Peyer's patch (tissue), 4 donors: ENCODE data around the gene OOEP. TPM values are rescaled to one million over a fixed set of nuclear protein-coding genes. Genes with fewer than 3 reads are reported as not detected.

Experiments used
- DNase-seq, 3 donors: peaks; one replicate each; pipeline ENCODE4 v3.0.0-alpha.2; 2017 to 2019
- H3K27ac ChIP-seq, 4 donors: fragments of 200-600 bp; sonication (generic); one replicate each; pipeline ENCODE4 v1.5.1; 2016 to 2019
- H3K27me3 ChIP-seq, 2 donors: fragments of 200-600 bp; sonication (generic); one replicate each; pipeline ENCODE4 v1.5.1; 2019
- H3K36me3 ChIP-seq, 3 donors: fragments of 200-600 bp; sonication (generic); one replicate each; pipeline ENCODE4 v1.5.1; 2016 to 2019
- H3K4me1 ChIP-seq, 4 donors: fragments of 200-600 bp; sonication (generic); one replicate each; pipeline ENCODE4 v1.5.1; 2016 to 2019
- H3K4me3 ChIP-seq, 4 donors: fragments of 200-600 bp; sonication (generic); 1 replicate in 3 of 4; 2 replicates in 1 of 4; pipeline ENCODE4 v1.5.1; 2016 to 2019; ENCODE audit warnings: mild to moderate bottlenecking in 1 of 4
- H3K9me3 ChIP-seq, 4 donors: fragments of 200-600 bp; sonication (generic); one replicate each; pipeline ENCODE4 v1.5.1; 2016 to 2019; ENCODE audit warnings: mild to moderate bottlenecking in 1 of 4
- POLR2A ChIP-seq, 2 donors: fragments of 450-650 bp; IDR thresholded peaks; one replicate each; pipeline ENCODE4 v1.5.1; 2017; ENCODE audit warnings: antibody characterized with exemption in 2 of 2, mild to moderate bottlenecking in 2 of 2, moderate library complexity in 2 of 2
- total RNA-seq, 4 donors: library from RNA; depleted of rRNA; stranded (reverse); fragments of >200 nt; gene quantifications; one replicate each; pipeline ENCODE4 v1.1.0, GENCODE V29; 2016
- TF ChIP-seq, protein P1 (sequence below), 6 experiments: fragments of 450-650 bp in 4 of 6; fragments of 200-600 bp in 2 of 6; sonication (generic) in 1 of 6; IDR thresholded peaks; one replicate each; pipeline ENCODE4 v1.5.1; 2017 to 2019; ENCODE audit warnings: antibody characterized with exemption in 6 of 6, mild to moderate bottlenecking in 3 of 6, moderate library complexity in 1 of 6

OOEP gene
- total RNA-seq, 4 donors from 2014 or later: not detected

- DNase-seq: no peak
- no peak for TF ChIP-seq POLR2A (IDR thresholded peaks at IDR 0.05)
- TF ChIP-seq, protein P1, sequence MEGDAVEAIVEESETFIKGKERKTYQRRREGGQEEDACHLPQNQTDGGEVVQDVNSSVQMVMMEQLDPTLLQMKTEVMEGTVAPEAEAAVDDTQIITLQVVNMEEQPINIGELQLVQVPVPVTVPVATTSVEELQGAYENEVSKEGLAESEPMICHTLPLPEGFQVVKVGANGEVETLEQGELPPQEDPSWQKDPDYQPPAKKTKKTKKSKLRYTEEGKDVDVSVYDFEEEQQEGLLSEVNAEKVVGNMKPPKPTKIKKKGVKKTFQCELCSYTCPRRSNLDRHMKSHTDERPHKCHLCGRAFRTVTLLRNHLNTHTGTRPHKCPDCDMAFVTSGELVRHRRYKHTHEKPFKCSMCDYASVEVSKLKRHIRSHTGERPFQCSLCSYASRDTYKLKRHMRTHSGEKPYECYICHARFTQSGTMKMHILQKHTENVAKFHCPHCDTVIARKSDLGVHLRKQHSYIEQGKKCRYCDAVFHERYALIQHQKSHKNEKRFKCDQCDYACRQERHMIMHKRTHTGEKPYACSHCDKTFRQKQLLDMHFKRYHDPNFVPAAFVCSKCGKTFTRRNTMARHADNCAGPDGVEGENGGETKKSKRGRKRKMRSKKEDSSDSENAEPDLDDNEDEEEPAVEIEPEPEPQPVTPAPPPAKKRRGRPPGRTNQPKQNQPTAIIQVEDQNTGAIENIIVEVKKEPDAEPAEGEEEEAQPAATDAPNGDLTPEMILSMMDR (IDR thresholded peaks at IDR 0.05): no peak
- H3K36me3 ChIP-seq: no peaks in the 10 kb centered on the region
- H3K9me3 ChIP-seq: no peaks in the 10 kb centered on the region
- H3K27me3 ChIP-seq: no peaks in the 10 kb centered on the region
- no peaks in the 10 kb centered on the region for H3K4me1 ChIP-seq
- no peak overlapping the region for H3K4me3 ChIP-seq
- H3K27ac ChIP-seq: no peak overlapping the region
Measured at GRCh38 chr6:73348550-73349204, 21.0 kb downstream of the OOEP start.

DNA sequence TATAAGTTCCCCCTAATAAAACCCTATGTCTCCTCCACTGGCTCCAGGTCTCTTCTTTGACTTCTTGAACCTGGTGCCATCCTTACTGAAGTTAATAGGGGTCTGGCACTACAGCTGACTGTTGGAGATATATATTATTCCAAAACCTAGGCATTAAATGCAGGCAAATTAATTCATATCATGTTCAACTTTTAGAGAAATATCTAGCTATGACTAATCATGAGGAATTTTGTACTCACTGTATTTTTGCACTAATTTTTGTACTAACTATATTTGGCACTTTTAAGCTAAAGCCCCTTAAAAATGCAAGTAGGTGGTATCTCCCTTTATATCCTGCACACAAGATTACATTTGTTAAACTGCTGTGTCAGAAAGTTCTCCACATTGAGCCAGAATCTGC, 26.5 kb downstream of the OOEP start:
- Histone ChIP-seq H3K36me3 (no peaks in the 10 kb centered on the region), H3K27me3 (no peaks in the 10 kb centered on the region), H3K4me3 (no peak overlapping the region), H3K4me1 (no peaks in the 10 kb centered on the region), H3K27ac (no peak overlapping the region), H3K9me3 (no peaks in the 10 kb centered on the region)
- DNase-seq: no peak
- TF ChIP-seq POLR2A (IDR thresholded peaks at IDR 0.05): no peak
- TF ChIP-seq, protein P1 (IDR thresholded peaks at IDR 0.05): no peak

DNA sequence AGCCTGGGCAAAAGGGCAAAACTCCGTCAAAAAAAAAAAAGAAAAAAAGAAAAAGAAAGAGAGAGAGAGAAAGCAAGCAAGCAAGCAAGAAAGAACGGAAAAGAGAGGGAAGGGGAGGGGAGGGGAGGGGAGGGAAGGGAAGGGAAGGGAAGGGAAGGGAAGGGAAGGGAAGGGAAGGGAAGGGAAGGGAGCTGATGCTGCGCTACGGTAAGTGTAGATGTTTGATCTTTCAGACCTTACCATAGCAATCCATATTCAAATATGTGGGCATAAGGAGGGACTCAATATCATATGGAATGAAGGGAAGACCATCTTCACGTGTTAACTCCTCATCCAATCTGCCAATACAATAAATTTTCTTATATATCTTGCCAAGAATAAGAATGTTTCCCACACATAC, 27.5 kb downstream of the OOEP start:
- H3K36me3 ChIP-seq: no peaks in the 10 kb centered on the region
- H3K4me3 ChIP-seq: no peak overlapping the region
- DNase-seq: no peak
- H3K27ac ChIP-seq: no peak overlapping the region
- no peaks in the 10 kb centered on the region for H3K9me3 ChIP-seq
- no peaks in the 10 kb centered on the region for H3K4me1 ChIP-seq
- no peaks in the 10 kb centered on the region for H3K27me3 ChIP-seq
- no peak for TF ChIP-seq POLR2A (IDR thresholded peaks at IDR 0.05)
- TF ChIP-seq, protein P1 (IDR thresholded peaks at IDR 0.05): no peak

DNA sequence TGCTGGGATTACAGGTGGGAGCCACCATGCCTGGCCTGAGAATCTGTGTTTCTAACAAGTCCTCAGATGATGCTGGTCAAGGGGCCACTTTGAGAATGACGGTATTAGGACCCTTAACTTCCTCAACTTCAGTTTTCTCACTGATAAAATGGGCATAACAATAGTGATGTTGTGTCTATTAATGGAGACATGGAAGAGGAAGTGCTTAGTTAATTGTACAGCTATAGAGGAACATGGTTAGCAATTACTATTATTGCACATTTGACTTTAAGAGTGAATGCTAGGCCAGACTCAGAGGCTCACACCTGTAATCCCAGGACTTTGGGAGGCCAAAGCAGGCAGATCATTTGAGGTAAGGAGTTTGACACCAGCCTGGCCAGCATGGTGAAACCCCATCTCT, 28.4 kb downstream of the OOEP start:
- no peaks in the 10 kb centered on the region for H3K9me3 ChIP-seq
- H3K4me1 ChIP-seq: no peaks in the 10 kb centered on the region
- H3K4me3 ChIP-seq: no peak overlapping the region
- H3K27me3 ChIP-seq: no peaks in the 10 kb centered on the region
- TF ChIP-seq, protein P1 (IDR thresholded peaks at IDR 0.05): no peak
- TF ChIP-seq POLR2A (IDR thresholded peaks at IDR 0.05): no peak
- no peak overlapping the region for H3K27ac ChIP-seq
- no peak for DNase-seq
- H3K36me3 ChIP-seq: no peaks in the 10 kb centered on the region

- no peaks in the 10 kb centered on the region for H3K9me3 ChIP-seq
- H3K4me3 ChIP-seq: no peak overlapping the region
- TF ChIP-seq, protein P1 (IDR thresholded peaks at IDR 0.05): no peak
- TF ChIP-seq POLR2A (IDR thresholded peaks at IDR 0.05): no peak
- H3K27me3 ChIP-seq: no peaks in the 10 kb centered on the region
- no peak overlapping the region for H3K27ac ChIP-seq
- no peaks in the 10 kb centered on the region for H3K36me3 ChIP-seq
- no peaks in the 10 kb centered on the region for H3K4me1 ChIP-seq
- DNase-seq: no peak
Measured at GRCh38 chr6:73340048-73340447, 29.6 kb downstream of the OOEP start.

- no peaks in the 10 kb centered on the region for H3K36me3 ChIP-seq
Measured at GRCh38 chr6:73339340-73339739, 30.4 kb downstream of the OOEP start.

More at GRCh38 chr6:73339340-73339739, 30.4 kb downstream of the OOEP start:
- Histone ChIP-seq H3K4me3 (no peak overlapping the region), H3K27ac (no peak overlapping the region), H3K9me3 (no peaks in the 10 kb centered on the region), H3K4me1 (no peaks in the 10 kb centered on the region), H3K27me3 (no peaks in the 10 kb centered on the region)
- no peak for DNase-seq
- TF ChIP-seq, protein P1 (IDR thresholded peaks at IDR 0.05): no peak
- no peak for TF ChIP-seq POLR2A (IDR thresholded peaks at IDR 0.05)
